ENCODE results near the gene LYSMD1. TPM values are rescaled to one million over a fixed set of nuclear protein-coding genes. Genes with fewer than 3 reads are reported as not detected.
A peak's percentile ranks its signal among the peaks of the same experiment; 100 is the strongest.
"Not testable (repeated sequence)": the region's sequence is repeated elsewhere in the genome, so short reads cannot be mapped to it uniquely, and the experiment has no call there.

LYSMD1 gene
- 5.0 TPM for total RNA-seq

- ATAC-seq = peak; percentile 93
These were observed at the start of gene LYSMD1, which contains the start of gene SCNM1 for GRCh38 chr1:151165738-151166504. LYSMD1 (minus strand) TSS chr1:151165902; CDS start chr1:151165258, 644 bp downstream. SCNM1 (plus strand) TSS chr1:151166144; CDS start chr1:151166153, 9 bp downstream.

GRCh38 chr1:151213560-151213959 lies 47.9 kb upstream of the LYSMD1 start:
- ATAC-seq = no peak

- ATAC-seq = peak; percentile 76
These were observed 46.4 kb upstream of the LYSMD1 start for GRCh38 chr1:151211972-151212705.

- no peak for ATAC-seq
These were observed 45.1 kb upstream of the LYSMD1 start for GRCh38 chr1:151210830-151211229.

GRCh38 chr1:151205381-151205965 lies 39.8 kb upstream of the LYSMD1 start:
- not testable (repeated sequence) for ATAC-seq

- no peak for ATAC-seq
These were observed 34.3 kb upstream of the LYSMD1 start for GRCh38 chr1:151199873-151200581.

GRCh38 chr1:151198254-151199127 lies 32.8 kb upstream of the LYSMD1 start, which contains the start of gene PIP5K1A:
PIP5K1A (plus strand) TSS chr1:151198552; CDS start chr1:151198997, 445 bp downstream.
- ATAC-seq = peak; percentile 87

GRCh38 chr1:151197863-151198253 lies 32.2 kb upstream of the LYSMD1 start:
- peak; percentile 6 for ATAC-seq

- no peak for ATAC-seq
These were observed 30.6 kb upstream of the LYSMD1 start for GRCh38 chr1:151196292-151196800.

- peak; percentile 85 for ATAC-seq
These were observed 29.3 kb upstream of the LYSMD1 start for GRCh38 chr1:151194894-151195594.

GRCh38 chr1:151193856-151194255 lies 28.2 kb upstream of the LYSMD1 start:
- no peak for ATAC-seq

GRCh38 chr1:151193304-151193703 lies 27.6 kb upstream of the LYSMD1 start:
- ATAC-seq = no peak

- ATAC-seq = no peak
These were observed 26.3 kb upstream of the LYSMD1 start for GRCh38 chr1:151192047-151192446.

GRCh38 chr1:151189637-151190445 lies 24.1 kb upstream of the LYSMD1 start, which contains the start of gene VPS72:
VPS72 (minus strand) TSS chr1:151190197; CDS start chr1:151190121, 76 bp downstream.
- ATAC-seq = peak; percentile 91

- not testable (repeated sequence) for ATAC-seq
These were observed 23.0 kb upstream of the LYSMD1 start for GRCh38 chr1:151188667-151189066.

- no peak for ATAC-seq
These were observed 21.5 kb upstream of the LYSMD1 start for GRCh38 chr1:151187205-151187604.

- ATAC-seq = no peak
These were observed 18.5 kb upstream of the LYSMD1 start for GRCh38 chr1:151184211-151184610.

- ATAC-seq = no peak
These were observed 10.9 kb upstream of the LYSMD1 start for GRCh38 chr1:151176514-151177045.

- peak; percentile 26 for ATAC-seq
These were observed 10.2 kb upstream of the LYSMD1 start, which contains the start of gene TMOD4 for GRCh38 chr1:151175863-151176262. TMOD4 (minus strand) TSS chr1:151175981; CDS start chr1:151174875, 1,106 bp downstream.

Measured in esophagus mucosa (tissue), 1 donor.